GM19193 (cell line): ENCODE results near the gene MRS2.

Experiments used
- POLR2A ChIP-seq: IDR thresholded peaks from 4 replicates; pipeline ENCODE4 v1.6.1; 2011; ENCODE audit not compliant: insufficient read depth, insufficient read length; ENCODE audit errors: extremely low read depth

The MRS2 gene

GRCh38 chr6:24385536-24386269 lies 17.0 kb upstream of the MRS2 start:
- no peak for TF ChIP-seq POLR2A

DNA sequence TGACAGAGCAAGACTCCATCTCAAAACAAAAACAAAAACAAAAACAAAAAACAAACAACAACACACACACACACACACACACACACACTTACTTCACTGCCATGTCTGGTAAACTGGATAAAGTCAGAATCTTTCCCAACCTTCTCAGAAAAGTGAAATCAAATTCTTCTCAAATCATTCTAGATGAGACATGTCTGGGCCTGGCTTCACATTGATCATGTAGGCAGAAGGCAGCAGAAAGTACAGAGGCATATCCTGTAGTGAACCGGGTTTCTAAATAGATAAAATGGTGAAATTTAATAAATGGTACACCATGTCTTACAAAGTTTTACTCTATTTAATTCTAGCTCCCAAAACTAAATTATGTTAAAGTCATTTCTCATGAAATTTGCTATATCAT lies 14.9 kb upstream of the MRS2 start:
- TF ChIP-seq POLR2A = no peak

GRCh38 chr6:24391208-24391607 lies 11.5 kb upstream of the MRS2 start:
- TF ChIP-seq POLR2A = no peak

DNA sequence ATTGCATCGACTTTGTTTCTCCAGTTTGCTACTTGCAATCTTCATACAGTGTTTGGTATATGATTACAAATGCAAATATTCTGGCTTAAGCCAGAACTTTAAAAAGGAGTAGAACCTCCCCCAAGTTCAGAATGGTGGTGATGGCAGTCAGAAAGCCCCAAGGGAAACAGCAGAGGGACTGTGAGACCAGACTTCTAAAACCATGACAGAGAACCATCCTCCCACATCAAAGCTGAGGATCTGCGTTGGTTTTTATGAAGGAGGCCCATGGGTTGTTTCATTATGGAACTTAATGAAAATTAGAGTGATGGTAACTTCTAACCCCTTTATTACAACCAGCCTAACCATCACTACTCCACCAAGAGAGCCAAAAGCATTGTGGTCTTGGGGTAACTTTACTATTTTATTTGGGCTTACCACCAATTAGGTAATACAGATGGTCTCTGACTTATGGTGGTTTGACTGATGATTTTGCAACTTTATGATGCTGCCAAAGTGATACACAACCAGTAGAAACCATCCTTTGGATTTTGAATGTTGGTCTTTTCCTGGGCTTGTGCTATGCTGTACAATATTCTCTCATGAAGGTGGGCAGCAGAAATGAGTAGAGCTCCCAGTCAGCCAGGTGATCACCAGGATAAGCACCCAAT lies 10.9 kb upstream of the MRS2 start:
- TF ChIP-seq POLR2A = no peak

- no peak for TF ChIP-seq POLR2A
These were observed 8.5 kb upstream of the MRS2 start for GRCh38 chr6:24394061-24394779.

DNA sequence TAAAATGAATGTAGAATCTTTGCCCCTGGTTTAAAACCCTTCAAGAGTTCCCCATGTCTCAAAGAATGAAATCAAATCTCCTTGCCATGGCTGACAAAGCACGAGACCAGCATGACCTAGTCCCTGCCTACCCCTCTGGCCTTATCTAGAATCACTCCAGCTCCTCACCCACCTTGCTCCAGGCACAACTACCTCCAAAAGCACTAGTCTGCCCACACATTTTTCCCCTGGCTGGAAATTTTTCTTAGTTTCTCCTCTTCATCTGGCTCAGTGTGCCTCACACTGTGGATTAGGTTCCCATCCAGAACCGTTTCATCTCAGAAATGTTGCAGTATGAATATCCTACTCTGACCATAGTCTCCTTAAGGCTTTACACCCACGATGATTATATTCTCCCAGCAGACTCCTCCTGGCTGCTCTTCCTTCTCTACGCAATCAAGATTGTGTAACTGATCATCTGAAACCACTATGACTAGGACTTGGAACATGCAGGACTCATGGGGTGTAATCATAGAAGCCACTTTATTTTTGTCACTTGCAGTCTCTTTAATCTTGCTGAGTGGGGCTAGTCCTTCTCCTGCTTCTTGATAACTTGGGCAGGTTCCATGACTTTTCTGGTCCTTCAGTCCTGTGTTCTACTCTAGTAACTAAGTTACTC lies 7.8 kb upstream of the MRS2 start:
- no peak for TF ChIP-seq POLR2A

- no peak for TF ChIP-seq POLR2A
These were observed 5.9 kb upstream of the MRS2 start for GRCh38 chr6:24396824-24397223.

DNA sequence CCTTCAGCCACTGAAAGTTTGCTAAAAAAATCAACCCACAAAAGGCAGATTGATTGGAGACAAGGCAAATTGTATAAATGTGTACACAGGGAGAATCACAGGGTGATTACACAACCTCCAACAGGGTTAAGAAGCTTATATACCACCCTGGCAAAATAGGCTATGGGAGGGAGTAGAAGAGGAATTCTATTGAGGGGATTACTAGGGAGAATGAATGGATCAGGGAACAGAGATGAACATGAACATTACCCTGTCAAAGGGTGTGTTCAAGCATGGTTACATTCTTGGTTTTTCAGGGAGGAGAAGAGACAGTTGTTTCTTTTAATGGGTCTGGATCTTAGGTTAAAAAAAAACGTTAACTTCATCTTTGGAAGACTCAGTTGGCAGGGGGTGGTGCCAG lies 5.1 kb upstream of the MRS2 start:
- TF ChIP-seq POLR2A = no peak

GRCh38 chr6:24401458-24401857 lies 1.3 kb upstream of the MRS2 start:
- TF ChIP-seq POLR2A = no peak

DNA sequence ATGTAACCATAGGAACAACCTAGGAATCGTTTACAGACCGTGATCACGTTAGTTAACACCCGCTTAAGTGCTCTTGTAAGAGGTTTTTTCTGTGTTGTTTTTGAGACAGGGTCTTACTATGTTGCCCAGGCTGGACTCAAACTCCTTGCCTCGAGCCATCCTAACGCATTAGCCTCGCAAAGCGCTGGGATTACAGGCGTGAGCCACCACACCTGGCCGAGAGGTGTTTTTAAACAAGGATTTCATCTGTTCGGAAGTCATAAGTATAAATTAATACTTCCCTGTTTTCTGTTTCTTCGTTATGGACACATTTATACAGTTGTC lies 727 bp downstream of the MRS2 start:
- TF ChIP-seq POLR2A = no peak

DNA sequence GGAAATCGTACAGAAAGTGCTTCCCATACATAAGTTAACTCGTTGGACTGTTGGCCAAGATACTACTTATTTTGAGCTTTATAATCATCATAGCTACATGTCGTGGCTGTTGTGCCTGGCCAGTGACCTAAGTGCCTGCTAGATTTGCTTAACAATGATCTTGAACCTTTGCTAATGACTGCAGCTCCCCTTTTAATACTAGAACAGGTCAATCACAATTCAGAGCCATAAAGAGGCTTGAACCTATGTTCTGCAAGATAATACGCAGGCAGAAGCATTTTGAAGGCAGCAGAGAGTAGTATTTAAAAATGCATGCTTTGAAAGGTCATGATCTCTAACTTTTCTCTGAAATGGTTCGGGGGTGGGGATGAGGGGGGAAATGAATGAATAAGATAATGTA lies 2.5 kb downstream of the MRS2 start:
- no peak for TF ChIP-seq POLR2A

GRCh38 chr6:24408719-24409410 lies 6.1 kb downstream of the MRS2 start:
- no peak for TF ChIP-seq POLR2A

GRCh38 chr6:24410622-24411021 lies 7.9 kb downstream of the MRS2 start:
- no peak for TF ChIP-seq POLR2A

- no peak for TF ChIP-seq POLR2A
These were observed 9.6 kb downstream of the MRS2 start for GRCh38 chr6:24412294-24412693.

DNA sequence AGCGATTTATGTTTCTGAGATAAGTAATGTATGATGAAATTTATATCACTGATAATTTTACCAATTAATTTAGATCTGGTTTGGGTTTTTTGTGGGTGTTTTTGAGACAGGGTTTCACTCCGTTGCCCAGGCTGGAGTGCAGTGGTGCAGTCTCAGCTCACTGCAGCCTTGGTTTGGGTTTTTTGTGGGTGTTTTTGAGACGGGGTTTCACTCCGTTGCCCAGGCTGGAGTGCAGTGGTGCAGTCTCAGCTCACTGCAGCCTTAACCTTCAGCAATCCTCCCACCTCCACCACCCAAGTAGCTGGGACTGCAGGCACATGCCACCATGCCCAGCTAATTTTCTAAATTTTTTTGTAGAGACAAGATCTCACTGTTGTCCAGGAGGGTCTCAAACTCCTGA lies 13.0 kb downstream of the MRS2 start:
- no peak for TF ChIP-seq POLR2A
